ENCODE data around the gene PIK3R3.

Gene PIK3R3

DNA sequence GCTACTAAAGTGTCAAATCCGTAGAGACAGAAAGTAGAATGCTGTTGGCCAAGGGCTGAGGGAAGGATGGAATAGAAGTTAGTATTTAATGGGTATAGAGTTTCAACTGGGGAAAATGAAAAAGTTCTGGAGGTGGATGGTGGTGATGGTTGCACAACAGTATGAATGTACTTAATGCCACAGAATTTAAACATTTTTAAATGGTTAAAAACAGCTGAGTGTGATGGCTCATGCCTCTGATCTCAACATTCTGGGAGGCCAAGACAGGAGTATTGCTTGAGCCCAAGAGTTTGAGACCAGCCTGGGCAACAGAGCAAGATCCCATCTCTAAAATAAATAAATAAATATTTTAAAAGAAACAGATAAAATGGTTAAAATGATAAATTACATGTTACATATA, 44.5 kb downstream of the PIK3R3 start:
- Histone ChIP-seq H3K4me3 (ENCODE audit: low read depth, low read length) (no peak overlapping the region), H3K27ac (no peak overlapping the region), H3K36me3 (replicated peaks) (no peaks in the 10 kb centered on the region), H3K27me3 (replicated peaks) (no peaks in the 10 kb centered on the region)
- DNase-seq, result no peak
- in situ Hi-C loops (cut with HindIII; ENCODE audit: low pct_ligation_motif_present, low sequenced_read_pairs), result no loop called here
- TF ChIP-seq, protein P1, sequence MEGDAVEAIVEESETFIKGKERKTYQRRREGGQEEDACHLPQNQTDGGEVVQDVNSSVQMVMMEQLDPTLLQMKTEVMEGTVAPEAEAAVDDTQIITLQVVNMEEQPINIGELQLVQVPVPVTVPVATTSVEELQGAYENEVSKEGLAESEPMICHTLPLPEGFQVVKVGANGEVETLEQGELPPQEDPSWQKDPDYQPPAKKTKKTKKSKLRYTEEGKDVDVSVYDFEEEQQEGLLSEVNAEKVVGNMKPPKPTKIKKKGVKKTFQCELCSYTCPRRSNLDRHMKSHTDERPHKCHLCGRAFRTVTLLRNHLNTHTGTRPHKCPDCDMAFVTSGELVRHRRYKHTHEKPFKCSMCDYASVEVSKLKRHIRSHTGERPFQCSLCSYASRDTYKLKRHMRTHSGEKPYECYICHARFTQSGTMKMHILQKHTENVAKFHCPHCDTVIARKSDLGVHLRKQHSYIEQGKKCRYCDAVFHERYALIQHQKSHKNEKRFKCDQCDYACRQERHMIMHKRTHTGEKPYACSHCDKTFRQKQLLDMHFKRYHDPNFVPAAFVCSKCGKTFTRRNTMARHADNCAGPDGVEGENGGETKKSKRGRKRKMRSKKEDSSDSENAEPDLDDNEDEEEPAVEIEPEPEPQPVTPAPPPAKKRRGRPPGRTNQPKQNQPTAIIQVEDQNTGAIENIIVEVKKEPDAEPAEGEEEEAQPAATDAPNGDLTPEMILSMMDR (IDR thresholded peaks at IDR 0.05; ENCODE audit: low read depth, low read length, missing control alignments), result no peak

DNA sequence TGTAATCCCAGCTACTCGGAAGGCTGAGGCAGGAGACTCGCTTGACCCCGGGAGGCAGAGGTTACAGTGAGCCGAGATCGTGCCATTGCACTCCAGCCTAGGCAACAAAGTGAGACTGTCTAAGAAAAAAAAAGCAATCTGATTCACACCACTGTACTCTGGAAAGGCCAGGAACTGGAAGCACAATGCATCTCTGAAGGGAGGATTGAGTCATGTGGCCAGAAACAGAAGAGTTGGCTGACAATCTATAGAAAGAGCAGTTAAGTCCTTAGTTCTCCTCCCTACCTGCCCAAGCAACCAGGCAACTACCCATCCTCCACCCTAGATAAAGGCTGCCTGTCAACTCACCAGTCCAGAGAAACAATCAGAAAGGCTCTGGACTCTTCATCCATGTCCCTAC, 45.9 kb downstream of the PIK3R3 start:
- no peak overlapping the region for H3K4me3 ChIP-seq (ENCODE audit: low read depth, low read length)
- in situ Hi-C loops (cut with HindIII; ENCODE audit: low pct_ligation_motif_present, low sequenced_read_pairs), result no loop called here
- no peaks in the 10 kb centered on the region for H3K36me3 ChIP-seq (replicated peaks)
- DNase-seq, result no peak
- H3K27ac ChIP-seq, result no peak overlapping the region
- H3K27me3 ChIP-seq (replicated peaks), result no peaks in the 10 kb centered on the region
- TF ChIP-seq, protein P1 (IDR thresholded peaks at IDR 0.05; ENCODE audit: low read depth, low read length, missing control alignments), result no peak

DNA sequence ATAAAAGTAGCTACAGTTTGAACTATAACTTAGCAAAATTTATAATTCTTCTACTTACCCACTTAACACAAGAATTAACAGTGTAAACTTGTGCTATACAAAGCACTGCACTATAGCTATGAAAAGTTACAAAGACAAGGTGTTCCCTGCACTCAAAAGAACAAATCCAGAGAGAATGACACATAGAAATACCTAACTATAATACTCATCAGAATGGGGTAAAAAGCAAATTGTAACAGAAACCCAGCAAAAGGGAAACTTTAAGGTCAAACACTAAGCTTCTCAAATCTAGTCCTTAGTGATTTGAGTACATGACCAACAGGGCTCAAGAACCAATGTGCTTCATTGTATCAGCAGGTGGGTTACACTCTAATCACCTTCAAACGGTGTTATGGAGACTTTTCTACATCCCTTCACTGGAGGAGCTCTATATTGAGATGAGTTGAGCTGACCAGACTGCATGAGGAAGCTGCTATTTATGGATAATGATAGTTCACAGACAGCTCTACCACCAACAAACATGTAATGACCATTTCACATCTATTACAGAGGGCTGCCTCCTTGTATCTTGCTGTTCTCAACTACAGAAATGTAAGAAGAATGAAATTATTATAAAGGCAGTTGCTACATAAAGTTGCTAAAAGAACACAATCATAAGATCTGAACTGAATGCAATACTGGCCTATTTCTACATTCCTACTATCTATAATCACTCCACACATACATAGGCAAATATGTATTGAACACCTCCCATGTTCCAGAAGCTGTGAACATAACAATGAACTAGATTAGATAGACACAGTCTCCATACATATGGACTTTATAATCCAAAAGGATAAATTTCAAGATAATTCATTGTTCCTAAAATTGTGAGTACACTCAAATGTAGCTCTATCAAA, 47.6 kb downstream of the PIK3R3 start:
- H3K36me3 ChIP-seq (replicated peaks), result no peaks in the 10 kb centered on the region
- no peak overlapping the region for H3K4me3 ChIP-seq (ENCODE audit: low read depth, low read length)
- peak overlapping the region; percentile 11 for H3K27ac ChIP-seq
- no peak for DNase-seq
- no peaks in the 10 kb centered on the region for H3K27me3 ChIP-seq (replicated peaks)
- TF ChIP-seq, protein P1 (IDR thresholded peaks at IDR 0.05; ENCODE audit: low read depth, low read length, missing control alignments), result no peak
- in situ Hi-C loops (cut with HindIII; ENCODE audit: low pct_ligation_motif_present, low sequenced_read_pairs), result no loop called here

DNA sequence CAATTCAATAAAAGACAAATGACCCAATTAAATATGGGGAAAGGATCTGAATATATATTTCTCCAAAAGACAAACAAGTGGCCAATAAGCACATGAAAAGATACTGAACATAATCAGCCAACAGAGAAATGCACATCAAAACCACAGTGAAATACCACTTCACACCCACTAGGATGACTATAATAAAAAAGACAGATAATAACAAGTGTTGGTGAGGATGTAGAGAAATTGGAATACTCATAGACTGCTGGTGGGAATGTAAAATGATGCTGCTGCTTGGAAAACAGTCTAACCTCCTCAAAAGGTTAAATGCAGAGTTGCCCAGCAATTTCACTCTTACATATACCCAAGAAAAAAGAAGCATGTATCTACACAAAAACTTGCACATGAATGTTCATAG, 48.9 kb downstream of the PIK3R3 start:
- in situ Hi-C loops (cut with HindIII; ENCODE audit: low pct_ligation_motif_present, low sequenced_read_pairs), result no loop called here
- Histone ChIP-seq H3K27ac (no peak overlapping the region), H3K36me3 (replicated peaks) (no peaks in the 10 kb centered on the region), H3K27me3 (replicated peaks) (no peaks in the 10 kb centered on the region), H3K4me3 (ENCODE audit: low read depth, low read length) (no peak overlapping the region)
- DNase-seq, result no peak
- TF ChIP-seq, protein P1 (IDR thresholded peaks at IDR 0.05; ENCODE audit: low read depth, low read length, missing control alignments), result no peak

DNA sequence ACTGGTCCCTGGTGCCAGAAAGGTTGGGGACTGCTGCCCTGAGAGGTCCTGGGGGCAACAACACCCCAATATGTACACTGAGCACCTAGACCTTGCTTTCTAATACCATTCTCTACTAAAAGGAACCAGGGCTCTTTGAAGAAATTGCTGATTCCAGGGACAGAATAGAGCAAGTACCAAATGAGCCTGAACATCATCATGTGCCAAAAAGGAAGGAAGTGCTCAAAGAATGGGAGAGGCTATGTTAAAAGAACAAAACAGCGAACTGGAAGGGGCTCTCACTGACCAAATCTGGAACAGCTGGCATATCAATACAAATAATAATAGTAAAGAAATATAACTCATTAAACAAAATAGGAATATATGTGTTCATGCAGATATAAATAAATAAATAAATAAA, 50.8 kb downstream of the PIK3R3 start:
- no peak for DNase-seq
- no peaks in the 10 kb centered on the region for H3K27me3 ChIP-seq (replicated peaks)
- in situ Hi-C loops (cut with HindIII; ENCODE audit: low pct_ligation_motif_present, low sequenced_read_pairs), result no loop called here
- H3K36me3 ChIP-seq (replicated peaks), result no peaks in the 10 kb centered on the region
- H3K27ac ChIP-seq, result no peak overlapping the region
- TF ChIP-seq, protein P1 (IDR thresholded peaks at IDR 0.05; ENCODE audit: low read depth, low read length, missing control alignments), result no peak
- no peak overlapping the region for H3K4me3 ChIP-seq (ENCODE audit: low read depth, low read length)

All from brain microvascular endothelial cell (primary cell).